Colonic mucosa (tissue), 4 donors: ENCODE measurements around the gene PCSK2. TPM values are rescaled to one million over a fixed set of nuclear protein-coding genes. Genes with fewer than 3 reads are reported as not detected.

ENCODE experiments used
- DNase-seq: peaks from one replicate; pipeline ENCODE4 v3.0.0-alpha.2; 2020
- H3K27ac ChIP-seq: fragments of 200-600 bp; one replicate; pipeline ENCODE4 v1.8.0; 2021
- H3K27me3 ChIP-seq: fragments of 200-600 bp; one replicate; pipeline ENCODE4 v1.8.0; 2021
- H3K36me3 ChIP-seq: fragments of 200-600 bp; one replicate; pipeline ENCODE4 v1.8.0; 2021
- H3K4me1 ChIP-seq: fragments of 200-600 bp; one replicate; pipeline ENCODE4 v1.8.0; 2021; ENCODE audit warnings: mild to moderate bottlenecking
- H3K4me3 ChIP-seq: fragments of 200-600 bp; one replicate; pipeline ENCODE4 v1.8.0; 2021
- H3K9ac ChIP-seq, 2 donors: one replicate each; pipeline ENCODE4 v1.7.0; 2013; ENCODE audit warnings: control low read depth in 2 of 2, low read depth in 2 of 2, low read length in 2 of 2
- H3K9me3 ChIP-seq: fragments of 200-600 bp; one replicate; pipeline ENCODE4 v1.8.0; 2021
- CTCF ChIP-seq: fragments of 200-600 bp; IDR thresholded peaks from one replicate; pipeline ENCODE4 v1.8.0; 2022; ENCODE audit warnings: antibody characterized with exemption, mild to moderate bottlenecking
- intact Hi-C: fragments of 100-400 bp; cut with DNase I; formaldehyde crosslinking; loops from one replicate; pipeline ENCODE4 v1.14.1; 2022
- total RNA-seq, 2 donors: library from RNA; stranded (reverse); fragmentation: NEBNext Ultra II Directional in 1 of 2; extraction: Animal tissue kit (Norgen Biotek cat#: 25700) in 1 of 2; gene quantifications; one replicate each; pipeline ENCODE4 v1.2.1, GENCODE V29; 2021
- donor health status: healthy.
- donor health status: DM: no; HTN: no; CAD: no.
- donor health status: DM: no; HTN: no; CAD: no.

Gene PCSK2
- total RNA-seq, 2 donors from 2014 or later, result 0.32 to 2.0 TPM

GRCh38 chr20:17481661-17482060 lies 254.8 kb downstream of the PCSK2 start:
- Histone ChIP-seq H3K27ac (no peak overlapping the region), H3K36me3 (no peaks in the 10 kb centered on the region), H3K9ac (no peak overlapping the region), H3K4me3 (no peak overlapping the region), H3K4me1 (no peaks in the 10 kb centered on the region), H3K27me3 (no peaks in the 10 kb centered on the region), H3K9me3 (no peaks in the 10 kb centered on the region)
- intact Hi-C loops, result no loop called here
- no peak for DNase-seq
- no peak for TF ChIP-seq CTCF

DNA sequence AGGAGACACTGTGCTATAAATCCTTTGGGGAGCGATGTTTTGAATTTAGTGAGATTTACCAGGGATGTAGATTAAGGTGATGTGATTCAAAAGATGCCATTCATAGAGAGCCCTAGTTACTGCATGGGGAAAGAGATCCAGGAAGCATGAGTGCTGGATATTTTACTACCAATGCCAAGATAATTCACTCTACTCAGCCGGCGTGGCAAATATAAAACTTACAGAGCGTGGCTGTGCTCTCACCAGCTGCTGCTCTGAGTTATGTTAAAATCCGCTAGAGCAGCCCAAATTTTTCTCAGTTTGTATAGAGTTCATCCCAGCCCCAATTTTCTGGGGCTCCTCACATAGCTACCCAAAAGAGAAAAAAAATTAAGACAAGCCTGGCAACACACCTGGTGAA lies 255.7 kb downstream of the PCSK2 start:
- no peaks in the 10 kb centered on the region for H3K36me3 ChIP-seq
- H3K27ac ChIP-seq, result no peak overlapping the region
- intact Hi-C loops, result no loop called here
- no peak overlapping the region for H3K4me3 ChIP-seq
- H3K27me3 ChIP-seq, result no peaks in the 10 kb centered on the region
- no peaks in the 10 kb centered on the region for H3K9me3 ChIP-seq
- TF ChIP-seq CTCF, result no peak
- H3K4me1 ChIP-seq, result no peaks in the 10 kb centered on the region
- no peak overlapping the region for H3K9ac ChIP-seq
- DNase-seq, result no peak

GRCh38 chr20:17485017-17485416 lies 258.2 kb downstream of the PCSK2 start:
- Histone ChIP-seq H3K9me3 (no peaks in the 10 kb centered on the region), H3K9ac (no peak overlapping the region), H3K4me3 (no peak overlapping the region), H3K4me1 (no peaks in the 10 kb centered on the region), H3K27me3 (no peaks in the 10 kb centered on the region), H3K27ac (no peak overlapping the region), H3K36me3 (no peaks in the 10 kb centered on the region)
- DNase-seq, result no peak
- intact Hi-C loops, result no loop called here
- TF ChIP-seq CTCF, result no peak

DNA sequence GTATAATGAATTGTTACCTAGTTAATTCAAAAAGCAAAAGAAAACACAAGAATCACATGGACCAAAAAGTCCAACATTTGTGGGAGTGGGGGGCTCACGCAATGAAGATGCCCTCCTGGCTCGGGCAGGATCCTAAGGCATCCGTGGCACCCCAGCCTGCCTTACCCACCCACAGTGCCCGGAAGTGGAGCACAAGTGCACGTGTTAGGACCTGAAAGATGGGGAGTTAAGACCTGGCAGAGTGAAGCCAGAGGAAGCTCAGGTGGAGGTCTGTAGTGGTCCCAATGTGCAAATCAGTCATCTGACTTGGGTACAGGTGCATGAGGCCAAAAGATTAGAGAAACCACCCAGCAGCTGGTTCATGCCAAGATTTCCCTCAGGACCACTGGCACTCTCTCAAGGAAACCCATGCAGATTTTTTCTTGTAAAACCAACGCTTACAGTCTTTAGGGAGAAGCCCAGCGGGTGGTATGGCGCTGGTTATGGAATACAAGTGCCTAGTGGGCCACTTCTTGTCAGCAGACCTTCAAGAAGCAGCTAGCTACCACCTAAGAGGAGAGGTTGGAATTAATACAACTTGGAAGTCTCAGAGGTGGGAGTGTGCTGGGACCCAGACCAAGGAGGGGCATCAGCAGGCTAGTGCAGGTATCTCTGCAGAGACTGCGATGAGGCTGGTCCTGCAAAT lies 262.2 kb downstream of the PCSK2 start:
- Histone ChIP-seq H3K27me3 (no peaks in the 10 kb centered on the region), H3K36me3 (no peaks in the 10 kb centered on the region), H3K27ac (no peak overlapping the region), H3K4me3 (no peak overlapping the region), H3K4me1 (no peaks in the 10 kb centered on the region), H3K9ac (no peak overlapping the region), H3K9me3 (no peaks in the 10 kb centered on the region)
- DNase-seq, result no peak
- no peak for TF ChIP-seq CTCF
- intact Hi-C loops, result no loop called here

DNA sequence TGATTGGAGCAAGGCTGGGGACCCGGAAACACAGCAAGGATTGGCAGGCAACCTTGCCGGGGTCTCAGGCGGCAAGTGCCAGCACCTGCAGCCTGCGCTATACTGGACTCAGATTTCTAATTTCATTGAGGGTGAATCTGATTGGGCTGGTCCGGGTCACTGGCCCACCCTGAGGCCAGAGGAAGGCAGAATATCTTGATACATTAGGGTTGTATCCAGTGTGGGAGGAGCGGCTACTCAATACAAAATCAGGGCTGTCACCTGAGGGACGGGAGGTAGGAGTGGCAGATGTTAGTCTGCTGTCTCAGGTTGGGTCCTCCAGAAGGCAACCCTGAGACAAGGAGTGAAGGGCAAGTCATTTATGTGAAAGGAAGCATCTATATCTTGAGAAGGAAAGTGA lies 263.7 kb downstream of the PCSK2 start:
- no peak for DNase-seq

More for the DNA sequence above, 263.7 kb downstream of the PCSK2 start:
- H3K27me3 ChIP-seq, result no peaks in the 10 kb centered on the region
- no peak overlapping the region for H3K9ac ChIP-seq
- TF ChIP-seq CTCF, result no peak
- H3K4me1 ChIP-seq, result no peaks in the 10 kb centered on the region
- no peaks in the 10 kb centered on the region for H3K36me3 ChIP-seq
- H3K9me3 ChIP-seq, result no peaks in the 10 kb centered on the region
- H3K4me3 ChIP-seq, result no peak overlapping the region
- H3K27ac ChIP-seq, result no peak overlapping the region
- intact Hi-C loops, result no loop called here
